Measurements from ENCODE around the gene GET4. TPM values are rescaled to one million over a fixed set of nuclear protein-coding genes. Genes with fewer than 3 reads are reported as not detected.
A peak's percentile ranks its signal among the peaks of the same experiment; 100 is the strongest.
"Not testable (repeated sequence)": the region's sequence is repeated elsewhere in the genome, so short reads cannot be mapped to it uniquely, and the experiment has no call there.

The GET4 gene
- total RNA-seq, 1 experiment from 2014 or later: 42.0 TPM

- DNase-seq (ENCODE audit: low spot score): no peak
Observed at GRCh38 chr7:869348-869747, 7.0 kb upstream of the GET4 start.

GRCh38 chr7:871900-872537 lies 4.3 kb upstream of the GET4 start:
- DNase-seq (ENCODE audit: low spot score): no peak

DNA sequence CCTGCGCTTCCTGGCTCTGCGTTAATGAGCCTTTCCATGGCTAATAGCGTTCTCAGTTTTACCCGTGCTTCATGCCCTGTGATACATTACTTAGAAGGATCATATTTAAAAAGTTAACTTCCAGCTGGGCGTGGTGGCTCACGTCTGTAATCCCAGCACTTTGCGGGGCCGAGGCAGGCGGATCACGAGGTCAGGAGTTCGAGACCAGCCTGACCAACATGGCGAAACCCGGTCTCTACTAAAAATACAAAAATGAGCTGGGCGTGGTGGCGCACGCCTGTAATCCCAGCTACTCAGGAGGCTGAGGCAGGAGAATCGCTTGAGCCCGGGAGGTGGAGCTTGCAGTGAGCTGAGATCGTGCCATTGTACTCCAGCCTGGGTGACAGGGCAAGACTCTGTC lies 3.7 kb upstream of the GET4 start:
- DNase-seq (ENCODE audit: low spot score): not testable (repeated sequence)

- DNase-seq (ENCODE audit: low spot score): peak; percentile 97
Observed at GRCh38 chr7:873367-874002, 2.9 kb upstream of the GET4 start.

GRCh38 chr7:874031-874749 lies 2.2 kb upstream of the GET4 start:
- DNase-seq (ENCODE audit: low spot score): no peak

DNA sequence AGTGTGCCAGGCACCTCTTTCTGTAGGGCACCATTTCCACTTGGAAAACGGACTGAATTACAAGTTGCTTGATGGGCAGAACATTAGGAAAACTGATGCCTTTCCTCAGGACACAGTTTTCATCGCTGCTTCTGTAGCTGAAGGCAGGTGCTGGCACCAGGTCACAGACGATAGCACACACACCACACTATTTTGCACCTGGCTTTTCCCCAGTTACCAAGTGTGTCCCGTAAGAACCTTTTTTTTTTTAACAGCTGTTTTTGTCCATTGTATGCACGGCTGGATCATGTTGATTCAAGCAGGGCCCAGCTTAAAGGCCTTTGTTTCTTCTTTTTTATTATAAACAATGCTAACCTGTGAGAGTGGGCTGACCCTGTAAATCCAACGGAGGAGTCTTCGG lies 1.3 kb upstream of the GET4 start:
- no peak for DNase-seq (ENCODE audit: low spot score)

- no peak for DNase-seq (ENCODE audit: low spot score)
Observed at GRCh38 chr7:875476-876076, 778 bp upstream of the GET4 start.

- DNase-seq (ENCODE audit: low spot score): no peak
Observed at GRCh38 chr7:876972-877311, 588 bp downstream of the GET4 start.

- DNase-seq (ENCODE audit: low spot score): no peak
Observed at GRCh38 chr7:877312-878232, 1.2 kb downstream of the GET4 start.

- no peak for DNase-seq (ENCODE audit: low spot score)
Observed at GRCh38 chr7:879093-879492, 2.7 kb downstream of the GET4 start.

DNA sequence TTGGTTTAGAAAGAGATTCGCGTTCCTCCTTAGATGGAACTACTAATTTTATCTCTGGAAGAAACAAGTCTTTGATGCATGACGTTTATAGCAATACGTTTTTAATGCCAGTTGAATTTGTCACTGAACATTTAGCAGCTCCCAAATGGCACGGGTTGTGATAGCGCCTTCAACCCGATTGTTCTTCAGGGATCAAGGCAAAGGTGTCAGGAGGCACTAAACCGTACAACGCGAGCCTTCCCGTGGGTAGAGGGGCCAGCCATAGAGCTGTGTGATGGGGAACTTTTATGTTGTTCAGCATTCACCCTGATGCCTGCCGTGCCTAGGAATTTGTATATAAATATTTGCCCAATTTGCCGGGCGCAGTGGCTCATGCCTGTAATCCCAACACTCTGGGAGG lies 3.4 kb downstream of the GET4 start:
- DNase-seq (ENCODE audit: low spot score): no peak

GRCh38 chr7:880450-880849 lies 4.1 kb downstream of the GET4 start:
- no peak for DNase-seq (ENCODE audit: low spot score)

- no peak for DNase-seq (ENCODE audit: low spot score)
Observed at GRCh38 chr7:881441-882234, 5.3 kb downstream of the GET4 start.

- no peak for DNase-seq (ENCODE audit: low spot score)
Observed at GRCh38 chr7:882336-883035, 6.1 kb downstream of the GET4 start.

DNA sequence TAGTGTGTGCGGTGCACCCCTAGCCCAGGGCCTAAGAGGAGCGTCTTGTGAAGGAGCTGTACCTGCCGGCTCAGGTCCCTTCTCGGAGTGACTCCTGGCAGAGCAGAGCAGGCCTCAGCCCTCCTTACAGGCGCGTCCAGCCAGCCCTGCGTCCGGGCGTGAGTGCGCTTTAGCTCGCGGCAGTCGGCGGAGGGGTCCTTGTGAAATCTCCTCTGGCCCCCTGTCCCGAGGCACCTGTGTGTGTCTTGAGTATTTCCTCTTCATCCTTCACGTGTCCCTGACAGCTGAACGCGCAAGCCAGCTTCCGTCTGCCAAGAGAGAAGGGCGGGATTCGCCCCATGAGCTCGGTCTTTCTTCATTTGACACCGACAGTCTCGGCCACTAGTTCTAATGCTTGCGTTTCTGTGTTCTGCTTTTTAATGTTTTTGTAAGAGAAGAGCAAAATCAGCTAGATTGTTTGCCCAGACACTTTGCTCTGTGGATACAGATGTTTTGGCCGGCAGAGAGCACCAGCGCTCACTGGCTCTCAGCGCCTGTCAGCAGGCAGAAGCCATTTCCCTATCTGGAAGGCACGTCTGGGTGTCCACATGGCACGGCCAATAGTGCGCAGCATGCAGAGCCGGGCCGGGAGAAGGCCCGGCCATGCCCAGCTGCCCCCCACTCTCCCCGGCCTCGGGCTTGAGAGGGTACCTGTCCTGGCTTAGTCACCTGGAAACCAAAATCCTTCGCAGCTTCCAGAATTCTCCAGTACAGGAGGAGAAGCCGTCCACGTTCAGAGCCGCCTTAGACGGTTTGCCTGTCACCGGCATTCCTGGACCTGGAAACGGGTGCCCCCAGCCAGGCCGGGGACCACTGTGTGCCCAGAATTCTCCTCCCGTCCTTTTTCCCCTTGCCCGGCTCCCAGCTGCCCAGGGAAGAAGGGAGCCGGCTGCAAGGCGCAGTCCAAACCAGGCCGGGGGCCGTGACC lies 7.0 kb downstream of the GET4 start:
- no peak for DNase-seq (ENCODE audit: low spot score)

GRCh38 chr7:884191-885003 lies 8.0 kb downstream of the GET4 start:
- DNase-seq (ENCODE audit: low spot score): no peak

DNA sequence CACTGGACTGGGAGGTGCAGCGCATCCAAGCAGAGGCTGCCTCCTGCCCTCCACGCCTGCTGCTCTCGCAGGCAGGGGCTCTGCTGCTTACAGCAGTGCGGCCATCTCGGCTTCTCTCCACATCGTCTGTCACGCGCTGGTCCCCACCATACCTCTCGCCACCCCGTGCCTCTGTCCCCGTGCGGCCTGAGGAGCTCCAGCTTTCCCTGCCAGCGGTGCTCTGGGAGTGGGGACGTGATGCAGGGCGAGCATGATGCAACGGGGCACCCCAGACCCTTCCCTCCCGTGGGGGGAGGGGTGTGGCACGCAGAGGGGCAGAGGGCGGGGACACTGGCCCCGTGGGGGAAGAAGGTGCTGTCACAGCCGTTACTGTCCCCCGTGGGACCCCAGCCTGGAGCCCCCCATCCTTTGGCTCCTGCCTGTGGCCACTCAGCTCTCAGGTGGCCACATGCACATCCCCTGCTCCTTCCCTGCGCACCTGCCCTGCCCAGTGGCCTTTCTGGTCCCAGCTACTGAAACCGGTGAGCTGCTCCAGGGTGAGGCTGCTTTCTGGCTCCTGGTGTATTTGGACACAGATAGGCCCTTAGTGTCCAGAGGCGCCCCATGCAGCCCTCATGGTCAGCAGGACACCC lies 9.0 kb downstream of the GET4 start:
- no peak for DNase-seq (ENCODE audit: low spot score)

Data from H4 (cell line).